GM21367 (cell line): ENCODE results near the gene STXBP5.
"Not testable (repeated sequence)": the region's sequence is repeated elsewhere in the genome, so short reads cannot be mapped to it uniquely, and the experiment has no call there.

Experiments
- ATAC-seq: cut with Tn5 transposase; IDR thresholded peaks from one replicate; pipeline ENCODE4 v1.9.1; 2021; ENCODE audit not compliant: unreplicated experiment

Gene STXBP5

GRCh38 chr6:147366290-147366689, 162.1 kb downstream of the STXBP5 start:
- ATAC-seq: no peak

GRCh38 chr6:147371325-147371724, 167.1 kb downstream of the STXBP5 start:
- ATAC-seq: no peak

- ATAC-seq: no peak
Measured at GRCh38 chr6:147372806-147373205, 168.6 kb downstream of the STXBP5 start.

GRCh38 chr6:147378819-147379218, 174.6 kb downstream of the STXBP5 start:
- no peak for ATAC-seq

GRCh38 chr6:147380841-147381240, 176.6 kb downstream of the STXBP5 start:
- not testable (repeated sequence) for ATAC-seq

GRCh38 chr6:147381712-147382111, 177.5 kb downstream of the STXBP5 start:
- no peak for ATAC-seq

GRCh38 chr6:147382945-147383554, 178.8 kb downstream of the STXBP5 start:
- ATAC-seq: no peak

- ATAC-seq: peak; percentile 48
Measured at GRCh38 chr6:147384029-147384428, 179.8 kb downstream of the STXBP5 start.

- peak; percentile 52 for ATAC-seq
Measured at GRCh38 chr6:147384737-147385710, 180.8 kb downstream of the STXBP5 start.

GRCh38 chr6:147389463-147389862, 185.2 kb downstream of the STXBP5 start:
- ATAC-seq: no peak

- ATAC-seq: no peak
Measured at GRCh38 chr6:147390909-147391536, 186.8 kb downstream of the STXBP5 start.

GRCh38 chr6:147392917-147393625, 188.9 kb downstream of the STXBP5 start:
- ATAC-seq: peak; percentile 57

GRCh38 chr6:147395158-147395557, 190.9 kb downstream of the STXBP5 start:
- no peak for ATAC-seq

- ATAC-seq: no peak
Measured at GRCh38 chr6:147397306-147397705, 193.1 kb downstream of the STXBP5 start.

- ATAC-seq: no peak
Measured at GRCh38 chr6:147400968-147401367, 196.8 kb downstream of the STXBP5 start.

GRCh38 chr6:147401779-147402178, 197.6 kb downstream of the STXBP5 start:
- ATAC-seq: no peak

GRCh38 chr6:147406783-147407182, 202.6 kb downstream of the STXBP5 start:
- ATAC-seq: no peak

GRCh38 chr6:147407571-147407970, 203.4 kb downstream of the STXBP5 start:
- no peak for ATAC-seq

- ATAC-seq: no peak
Measured at GRCh38 chr6:147416622-147417021, 212.4 kb downstream of the STXBP5 start.

GRCh38 chr6:147417954-147418353, 213.7 kb downstream of the STXBP5 start:
- ATAC-seq: no peak

- peak; percentile 60 for ATAC-seq
Measured at GRCh38 chr6:147418523-147418922, 214.3 kb downstream of the STXBP5 start.
